ENCODE results near the gene CDH13.

- TF ChIP-seq POLR2AphosphoS5 (IDR thresholded peaks at IDR 0.05; ENCODE audit: low read depth, low read length): no peak
- TF ChIP-seq, protein P1, sequence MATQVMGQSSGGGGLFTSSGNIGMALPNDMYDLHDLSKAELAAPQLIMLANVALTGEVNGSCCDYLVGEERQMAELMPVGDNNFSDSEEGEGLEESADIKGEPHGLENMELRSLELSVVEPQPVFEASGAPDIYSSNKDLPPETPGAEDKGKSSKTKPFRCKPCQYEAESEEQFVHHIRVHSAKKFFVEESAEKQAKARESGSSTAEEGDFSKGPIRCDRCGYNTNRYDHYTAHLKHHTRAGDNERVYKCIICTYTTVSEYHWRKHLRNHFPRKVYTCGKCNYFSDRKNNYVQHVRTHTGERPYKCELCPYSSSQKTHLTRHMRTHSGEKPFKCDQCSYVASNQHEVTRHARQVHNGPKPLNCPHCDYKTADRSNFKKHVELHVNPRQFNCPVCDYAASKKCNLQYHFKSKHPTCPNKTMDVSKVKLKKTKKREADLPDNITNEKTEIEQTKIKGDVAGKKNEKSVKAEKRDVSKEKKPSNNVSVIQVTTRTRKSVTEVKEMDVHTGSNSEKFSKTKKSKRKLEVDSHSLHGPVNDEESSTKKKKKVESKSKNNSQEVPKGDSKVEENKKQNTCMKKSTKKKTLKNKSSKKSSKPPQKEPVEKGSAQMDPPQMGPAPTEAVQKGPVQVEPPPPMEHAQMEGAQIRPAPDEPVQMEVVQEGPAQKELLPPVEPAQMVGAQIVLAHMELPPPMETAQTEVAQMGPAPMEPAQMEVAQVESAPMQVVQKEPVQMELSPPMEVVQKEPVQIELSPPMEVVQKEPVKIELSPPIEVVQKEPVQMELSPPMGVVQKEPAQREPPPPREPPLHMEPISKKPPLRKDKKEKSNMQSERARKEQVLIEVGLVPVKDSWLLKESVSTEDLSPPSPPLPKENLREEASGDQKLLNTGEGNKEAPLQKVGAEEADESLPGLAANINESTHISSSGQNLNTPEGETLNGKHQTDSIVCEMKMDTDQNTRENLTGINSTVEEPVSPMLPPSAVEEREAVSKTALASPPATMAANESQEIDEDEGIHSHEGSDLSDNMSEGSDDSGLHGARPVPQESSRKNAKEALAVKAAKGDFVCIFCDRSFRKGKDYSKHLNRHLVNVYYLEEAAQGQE (IDR thresholded peaks at IDR 0.05; ENCODE audit: insufficient read depth in 1 of 2, low read depth in 2 of 2, low read length in 2 of 2): no peak
Observed at GRCh38 chr16:83842291-83842690, 1215.5 kb downstream of the CDH13 start.
